Posterior vena cava (tissue), 2 donors: Measurements from ENCODE around the gene SEZ6L2. TPM values are rescaled to one million over a fixed set of nuclear protein-coding genes. Genes with fewer than 3 reads are reported as not detected.
"Not testable (repeated sequence)": the region's sequence is repeated elsewhere in the genome, so short reads cannot be mapped to it uniquely, and the experiment has no call there.

Experiments used
- DNase-seq: peaks from one replicate; pipeline ENCODE4 v3.0.0-alpha.2; 2020; ENCODE audit warnings: low spot score
- intact Hi-C, 2 donors: fragments of 100-400 bp; cut with DNase I; formaldehyde crosslinking; loops; one replicate each; pipeline versions ENCODE4 v1.14.1 to v1.14.2; 2022 to 2023
- total RNA-seq, 2 donors: library from RNA; stranded (reverse); fragmentation: NEBNext Ultra II Directional; extraction: Animal tissue kit (Norgen Biotek cat#: 25700); gene quantifications; one replicate each; pipeline ENCODE4 v1.2.1, GENCODE V29; 2021
- donor health status: DM: yes; HTN: yes; CAD: no.
- donor health status: DM: yes; HTN: yes; CAD: no.

Gene SEZ6L2
- total RNA-seq, 2 donors from 2014 or later, result 0.86 to 1.2 TPM

GRCh38 chr16:29839822-29840221, 59.5 kb downstream of the SEZ6L2 start:
- intact Hi-C loops, result loop anchor here in 1 of 2 donors (10.0 kb wide), 1 partner anchor 135 kb away; no protein-coding TSS in a partner anchor
- no peak for DNase-seq

- intact Hi-C loops, result no loop called here
- no peak for DNase-seq
Observed at GRCh38 chr16:29837841-29838240, 61.5 kb downstream of the SEZ6L2 start.

GRCh38 chr16:29836623-29837022, 62.7 kb downstream of the SEZ6L2 start:
- DNase-seq, result no peak
- intact Hi-C loops, result no loop called here

- intact Hi-C loops, result no loop called here
- no peak for DNase-seq
Observed at GRCh38 chr16:29835926-29836325, 63.4 kb downstream of the SEZ6L2 start.

- no peak for DNase-seq
- intact Hi-C loops, result no loop called here
Observed at GRCh38 chr16:29834079-29834478, 65.3 kb downstream of the SEZ6L2 start.

- intact Hi-C loops, DNase-seq: not testable (repeated sequence)
Observed at GRCh38 chr16:29833219-29833618, 66.1 kb downstream of the SEZ6L2 start.

GRCh38 chr16:29831490-29831889, 67.9 kb downstream of the SEZ6L2 start:
- DNase-seq, result no peak
- intact Hi-C loops, result no loop called here

- DNase-seq, result no peak
- intact Hi-C loops, result no loop called here
Observed at GRCh38 chr16:29830774-29831173, 68.6 kb downstream of the SEZ6L2 start.

- intact Hi-C loops, result no loop called here
- no peak for DNase-seq
Observed at GRCh38 chr16:29826342-29826695, 73.0 kb downstream of the SEZ6L2 start.

- intact Hi-C loops, result no loop called here
Observed at GRCh38 chr16:29825145-29826044, 74.0 kb downstream of the SEZ6L2 start.

GRCh38 chr16:29824589-29825144, 74.7 kb downstream of the SEZ6L2 start:
- intact Hi-C loops, result loop anchor here in 1 of 2 donors (5.0 kb wide), 1 partner anchor 178 kb away; no protein-coding TSS in a partner anchor
- DNase-seq, result no peak

More at GRCh38 chr16:29825145-29826044, 74.0 kb downstream of the SEZ6L2 start:
- DNase-seq, result peak; percentile 90

- intact Hi-C loops, result loop anchor here in 1 of 2 donors (5.0 kb wide), 1 partner anchor 181 kb away; no protein-coding TSS in a partner anchor
- DNase-seq, result no peak
Observed at GRCh38 chr16:29821643-29822115, 77.7 kb downstream of the SEZ6L2 start.

Other genes with a start within 250 kb of the SEZ6L2 start
- 1 to 10 TPM; 2.2 to 3.7 TPM for gene SPN, start 236.3 kb downstream of the SEZ6L2 start, total RNA-seq
- gene QPRT, start 220.4 kb downstream of the SEZ6L2 start, total RNA-seq, result 1 to 10 TPM; 1.7 to 7.4 TPM
- gene C16orf54, start 153.6 kb downstream of the SEZ6L2 start, total RNA-seq, result 1 to 10 TPM; 1.1 to 2.5 TPM
- gene ZG16, start 121.3 kb downstream of the SEZ6L2 start, total RNA-seq, result not detected
- 10 to 100 TPM in 1 of 2 donors, 1 to 10 TPM in 1; 5.9 to 10.4 TPM for gene KIF22, start 108.8 kb downstream of the SEZ6L2 start, total RNA-seq
- 100 to 1,000 TPM; 124 to 148 TPM for gene MAZ, start 93.0 kb downstream of the SEZ6L2 start, total RNA-seq
- gene PRRT2, start 87.4 kb downstream of the SEZ6L2 start, total RNA-seq, result 1 to 10 TPM; 5.0 to 5.4 TPM
- gene PAGR1, start 83.4 kb downstream of the SEZ6L2 start, total RNA-seq, result 10 to 100 TPM; 10.5 to 12.7 TPM
- gene MVP, start 79.1 kb downstream of the SEZ6L2 start, total RNA-seq, result 100 to 1,000 TPM; 146 to 154 TPM
- gene CDIPT, start 36.3 kb downstream of the SEZ6L2 start, total RNA-seq, result 10 to 100 TPM; 54.6 to 75.6 TPM
- gene ASPHD1, start 938 bp upstream of the SEZ6L2 start, total RNA-seq, result under 1 TPM; 0.33 to 0.51 TPM
- 10 to 100 TPM; 13.1 to 16.1 TPM for gene KCTD13, start 26.7 kb upstream of the SEZ6L2 start, total RNA-seq
- 10 to 100 TPM; 58.4 to 80.9 TPM for gene TMEM219, start 62.5 kb upstream of the SEZ6L2 start, total RNA-seq
- gene TAOK2, start 74.3 kb upstream of the SEZ6L2 start, total RNA-seq, result 10 to 100 TPM; 35.0 to 35.7 TPM
- 10 to 100 TPM; 12.1 to 14.2 TPM for gene HIRIP3, start 96.1 kb upstream of the SEZ6L2 start, total RNA-seq
- gene INO80E, start 96.7 kb upstream of the SEZ6L2 start, total RNA-seq, result 10 to 100 TPM; 42.2 to 46.0 TPM
- gene DOC2A, start 111.5 kb upstream of the SEZ6L2 start, total RNA-seq, result under 1 TPM; 0.28 to 0.33 TPM
- not detected for gene C16orf92, start 123.6 kb upstream of the SEZ6L2 start, total RNA-seq
- gene TLCD3B, start 131.7 kb upstream of the SEZ6L2 start, total RNA-seq, result not detected
- gene ALDOA, start 166.2 kb upstream of the SEZ6L2 start, total RNA-seq, result 100 to 1,000 TPM; 937 to 987 TPM
- 10 to 100 TPM; 40.0 to 46.9 TPM for gene PPP4C, start 176.4 kb upstream of the SEZ6L2 start, total RNA-seq
- under 1 TPM; 0.46 to 0.57 TPM for gene TBX6, start 192.4 kb upstream of the SEZ6L2 start, total RNA-seq
- gene YPEL3, start 196.7 kb upstream of the SEZ6L2 start, total RNA-seq, result 10 to 100 TPM; 26.1 to 31.4 TPM
- gene GDPD3, start 214.0 kb upstream of the SEZ6L2 start, total RNA-seq, result 1 to 10 TPM; 3.7 to 4.0 TPM
- gene MAPK3, start 223.7 kb upstream of the SEZ6L2 start, total RNA-seq, result 10 to 100 TPM; 77.9 to 84.2 TPM